Loucy (cell line): ENCODE results near the gene LRRC37B.

Experiments
- CTCF ChIP-seq: fragments of 200-600 bp; sonication (generic); conservative IDR thresholded peaks from 2 replicates; pipeline ENCODE4 v1.5.1; 2014; ENCODE audit warnings: mild to moderate bottlenecking, antibody characterized with exemption, low read length
- EZH2phosphoT487 ChIP-seq: fragments of 200-600 bp; IDR thresholded peaks from 2 replicates; pipeline ENCODE4 v1.6.1; 2018; ENCODE audit warnings: antibody characterized with exemption, mild to moderate bottlenecking, moderate library complexity, borderline replicate concordance

- TF ChIP-seq CTCF = no peak
- no peak for TF ChIP-seq EZH2phosphoT487
These were observed 93.9 kb downstream of the LRRC37B start for GRCh38 chr17:32100971-32101631.
